H1 (cell line): ENCODE measurements around the gene POLR3H. TPM values are rescaled to one million over a fixed set of nuclear protein-coding genes. Genes with fewer than 3 reads are reported as not detected.
A peak's percentile ranks its signal among the peaks of the same experiment; 100 is the strongest.

Experiments
- CTCF ChIA-PET: fragments of 300-600 bp; sonication (Branson Sonifier 250); formaldehyde crosslinking; loops from one replicate; lab custom pipeline; 2021; ENCODE audit not compliant: partially characterized antibody; lab: Charles Lee
- POLR2A ChIA-PET: fragments of 300-600 bp; sonication (Branson Sonifier 250); formaldehyde crosslinking; loops from one replicate; lab custom pipeline; 2021; ENCODE audit warnings: inconsistent platforms; ENCODE audit not compliant: partially characterized antibody; lab: Charles Lee
- DNase-seq, 2 experiments: peaks; one replicate each; pipeline versions ENCODE4 v3.0.0 to v3.0.0-alpha.2; 2010 to 2022; ENCODE audit warnings: low spot score in 2 of 2, low read depth in 1 of 2, mixed read lengths in 1 of 2
- FAIRE-seq: peaks from 2 replicates; lab custom pipeline; 2011; peaks lifted over from hg19 to GRCh38; lab: Jason Lieb, UNC
- H2AFZ ChIP-seq: 2 replicates; pipeline ENCODE4 v1.8.1; 2012; ENCODE audit warnings: low read length, inconsistent platforms
- H2AK5ac ChIP-seq: 2 replicates; pipeline ENCODE4 v1.6.1; 2013; ENCODE audit warnings: low read depth, low read length
- H2BK120ac ChIP-seq: replicated peaks from 2 replicates; pipeline ENCODE3; 2013; ENCODE audit warnings: low read depth, low read length, inconsistent platforms
- H2BK12ac ChIP-seq: 2 replicates; pipeline ENCODE4 v1.6.1; 2013; ENCODE audit warnings: low read depth, low read length
- H2BK15ac ChIP-seq: 2 replicates; pipeline ENCODE4 v1.6.1; 2013; ENCODE audit warnings: low read length
- H2BK20ac ChIP-seq: 2 replicates; pipeline ENCODE4 v1.6.1; 2013; ENCODE audit warnings: low read length
- H2BK5ac ChIP-seq: 2 replicates; pipeline ENCODE4 v1.6.1; 2013; ENCODE audit warnings: low read depth, low read length
- H3K14ac ChIP-seq: 2 replicates; pipeline ENCODE4 v1.6.1; 2013; ENCODE audit warnings: inconsistent platforms; ENCODE audit not compliant: insufficient read length
- H3K18ac ChIP-seq: 2 replicates; pipeline ENCODE4 v1.6.1; 2013; ENCODE audit warnings: low read length; ENCODE audit errors: extremely low read depth
- H3K23ac ChIP-seq: 2 replicates; pipeline ENCODE4 v1.6.1; 2013; ENCODE audit warnings: inconsistent platforms; ENCODE audit not compliant: insufficient read length
- H3K23me2 ChIP-seq: 2 replicates; pipeline ENCODE4 v1.6.1; 2013; ENCODE audit warnings: low read depth, low read length
- H3K27ac ChIP-seq: 2 replicates; pipeline ENCODE4 v1.6.1; 2011; ENCODE audit warnings: low read depth, low read length, inconsistent platforms
- H3K27me3 ChIP-seq, 4 experiments: replicated peaks in 1 of 4; 1 replicate in 1 of 4; 2 replicates in 3 of 4; pipeline versions ENCODE4 v1.6.1 to v1.8.1; 2011 to 2013; ENCODE audit warnings: low read length in 3 of 4, mild to moderate bottlenecking in 3 of 4, inconsistent platforms in 2 of 4, mixed read lengths in 2 of 4, moderate library complexity in 1 of 4; ENCODE audit not compliant: control insufficient read depth in 3 of 4, insufficient read depth in 3 of 4; ENCODE audit errors: extremely low read depth in 1 of 4
- H3K36me3 ChIP-seq, 4 experiments: 2 replicates each; pipeline versions ENCODE4 v1.6.1 to v1.8.1; 2011 to 2013; ENCODE audit warnings: mild to moderate bottlenecking in 4 of 4, low read length in 3 of 4, moderate library complexity in 2 of 4, control low read depth in 1 of 4, inconsistent platforms in 1 of 4; ENCODE audit not compliant: insufficient read depth in 4 of 4, control insufficient read depth in 2 of 4
- H3K4ac ChIP-seq: replicated peaks from 2 replicates; pipeline ENCODE3; 2013; ENCODE audit warnings: low read length, low read depth, mixed read lengths, inconsistent platforms; ENCODE audit not compliant: insufficient read length
- H3K4me1 ChIP-seq, 4 experiments: replicated peaks in 1 of 4; 1 replicate in 1 of 4; 2 replicates in 3 of 4; pipeline versions ENCODE4 v1.6.1 to v1.8.1; 2011 to 2013; ENCODE audit warnings: low read length in 3 of 4, inconsistent platforms in 2 of 4, mixed read lengths in 1 of 4; ENCODE audit not compliant: insufficient read depth in 4 of 4, control insufficient read depth in 3 of 4
- H3K4me2 ChIP-seq, 2 experiments: 2 replicates each; pipeline versions ENCODE4 v1.6.1 to v1.8.1; 2011 to 2013; ENCODE audit warnings: low read depth in 2 of 2, low read length in 2 of 2, control low read depth in 1 of 2, inconsistent platforms in 1 of 2, mild to moderate bottlenecking in 1 of 2; ENCODE audit not compliant: insufficient read depth in 1 of 2
- H3K4me3 ChIP-seq, 4 experiments: fragments of 200-600, 300-600 bp in 1 of 4; sonication (generic), shearing (Covaris generic), sonication (Bioruptor Twin) in 1 of 4; 2 replicates each; pipeline versions ENCODE4 v1.5.1 to v1.8.1; 2011 to 2016; ENCODE audit warnings: low read length in 4 of 4, low read depth in 3 of 4, control low read depth in 2 of 4, inconsistent platforms in 2 of 4, mild to moderate bottlenecking in 2 of 4, mixed read lengths in 1 of 4, moderate library complexity in 1 of 4; ENCODE audit not compliant: insufficient read depth in 2 of 4; ENCODE audit errors: extremely low read depth in 1 of 4
- H3K56ac ChIP-seq: replicated peaks from 2 replicates; pipeline ENCODE3; 2013; ENCODE audit warnings: low read depth, mild to moderate bottlenecking, mixed read lengths, low read length, inconsistent platforms; ENCODE audit not compliant: insufficient read length
- H3K79me1 ChIP-seq: 2 replicates; pipeline ENCODE4 v1.6.1; 2013; ENCODE audit warnings: low read depth, low read length, control low read depth
- H3K79me2 ChIP-seq, 2 experiments: 2 replicates each; pipeline versions ENCODE4 v1.6.1 to v1.8.1; 2012 to 2013; ENCODE audit warnings: low read length in 2 of 2, mild to moderate bottlenecking in 2 of 2, inconsistent platforms in 1 of 2; ENCODE audit not compliant: insufficient read depth in 2 of 2, control insufficient read depth in 1 of 2
- H3K9ac ChIP-seq, 4 experiments: replicated peaks in 1 of 4; 1 replicate in 1 of 4; 2 replicates in 3 of 4; pipeline versions ENCODE4 v1.6.1 to v1.8.1; 2011 to 2013; ENCODE audit warnings: low read depth in 3 of 4, low read length in 3 of 4, control low read depth in 2 of 4, mild to moderate bottlenecking in 2 of 4, moderate library complexity in 2 of 4, inconsistent platforms in 1 of 4; ENCODE audit errors: extremely low read depth in 1 of 4
- H3K9me3 ChIP-seq, 2 experiments: 2 replicates each; pipeline versions ENCODE4 v1.6.1 to v1.8.1; 2012 to 2013; ENCODE audit warnings: mild to moderate bottlenecking in 2 of 2, moderate library complexity in 2 of 2, control low read depth in 1 of 2, inconsistent platforms in 1 of 2, low read depth in 1 of 2, low read length in 1 of 2, mixed read lengths in 1 of 2; ENCODE audit not compliant: insufficient read depth in 2 of 2
- H4K20me1 ChIP-seq, 2 experiments: replicated peaks in 1 of 2; 2 replicates each; pipeline versions ENCODE3 to v1.8.1; 2011 to 2013; ENCODE audit warnings: inconsistent platforms in 2 of 2, low read length in 2 of 2, mild to moderate bottlenecking in 1 of 2; ENCODE audit not compliant: insufficient read depth in 2 of 2, control insufficient read depth in 1 of 2
- H4K5ac ChIP-seq: 2 replicates; pipeline ENCODE4 v1.6.1; 2013; ENCODE audit warnings: low read length, low read depth, mixed read lengths, inconsistent platforms; ENCODE audit not compliant: insufficient read length
- H4K8ac ChIP-seq: 2 replicates; pipeline ENCODE4 v1.8.0; 2013; ENCODE audit warnings: mild to moderate bottlenecking, moderate library complexity, low read length, inconsistent platforms; ENCODE audit not compliant: insufficient read depth; ENCODE audit errors: extremely low read depth
- H4K91ac ChIP-seq: replicated peaks from 2 replicates; pipeline ENCODE3; 2013; ENCODE audit warnings: low read length, mixed read lengths, inconsistent platforms; ENCODE audit not compliant: insufficient read length
- EP300 ChIP-seq, 2 experiments: IDR thresholded peaks; 1 replicate in 1 of 2; 2 replicates in 1 of 2; pipeline ENCODE4 v1.6.1; 2011 to 2012; ENCODE audit warnings: low read depth in 2 of 2, low read length in 2 of 2, mild to moderate bottlenecking in 2 of 2, borderline replicate concordance in 1 of 2, inconsistent platforms in 1 of 2, moderate library complexity in 1 of 2
- HDAC2 ChIP-seq, 2 experiments: fragments of 300-600 bp in 1 of 2; sonication (generic) in 1 of 2; IDR thresholded peaks; 2 replicates each; pipeline ENCODE4 v1.6.1; 2011 to 2012; ENCODE audit warnings: low read depth in 2 of 2, low read length in 2 of 2, mild to moderate bottlenecking in 2 of 2, moderate library complexity in 2 of 2, borderline replicate concordance in 1 of 2, inconsistent platforms in 1 of 2
- HDAC6 ChIP-seq: IDR thresholded peaks from one replicate; pipeline ENCODE4 v1.7.1; 2012; ENCODE audit warnings: low read depth, mild to moderate bottlenecking, inconsistent platforms, low read length, moderate library complexity
- MAFK ChIP-seq: IDR thresholded peaks from 2 replicates; pipeline ENCODE4 v1.6.1; 2012; ENCODE audit warnings: low read depth, mild to moderate bottlenecking, improper control_type of control experiment, low read length
- MAX ChIP-seq: IDR thresholded peaks from 2 replicates; pipeline ENCODE4 v1.6.1; 2012; ENCODE audit warnings: inconsistent platforms
- NANOG ChIP-seq: IDR thresholded peaks from 2 replicates; pipeline ENCODE4 v1.6.1; 2011; ENCODE audit warnings: low read length, low read depth, mild to moderate bottlenecking, inconsistent platforms; ENCODE audit not compliant: insufficient read depth, poor library complexity, severe bottlenecking
- RFX5 ChIP-seq: IDR thresholded peaks from 2 replicates; pipeline ENCODE4 v1.6.1; 2011; ENCODE audit warnings: low read depth, low read length, improper control_type of control experiment, borderline replicate concordance
- RXRA ChIP-seq: IDR thresholded peaks from 2 replicates; pipeline ENCODE4 v1.6.1; 2011; ENCODE audit warnings: low read depth, mild to moderate bottlenecking, low read length, moderate library complexity; ENCODE audit not compliant: insufficient read depth
- SP1 ChIP-seq: IDR thresholded peaks from 2 replicates; pipeline ENCODE4 v1.6.1; 2011; ENCODE audit warnings: low read depth, low read length
- TEAD4 ChIP-seq: IDR thresholded peaks from 2 replicates; pipeline ENCODE4 v1.6.1; 2012; ENCODE audit warnings: low read depth, low read length, inconsistent platforms, mixed read lengths
- YY1 ChIP-seq: IDR thresholded peaks from 2 replicates; pipeline ENCODE4 v1.6.1; 2011; ENCODE audit warnings: low read depth, mild to moderate bottlenecking, low read length
- ZNF274 ChIP-seq: IDR thresholded peaks from 2 replicates; pipeline ENCODE4 v1.7.0; 2012; ENCODE audit warnings: low read length, borderline replicate concordance; ENCODE audit errors: extremely low read depth
- WGBS, 2 experiments: shearing (Covaris generic) in 1 of 2; methylation state at CpG; one replicate each; pipeline versions ENCODE4 v1.1.6 to v1.1.7; 2013 to 2015; ENCODE audit warnings: low lambda C conversion rate in 2 of 2, mixed read lengths in 2 of 2, inconsistent platforms in 1 of 2, low coverage in 1 of 2, missing lambda C conversion rate in 1 of 2; ENCODE audit not compliant: insufficient replicate concordance in 2 of 2, insufficient coverage in 1 of 2, insufficient read length in 1 of 2; ENCODE audit errors: extremely low coverage in 1 of 2, missing lambda C conversion rate in 1 of 2; 5-methylcytosine and 5-hydroxymethylcytosine counted together
- polyA plus RNA-seq, 7 experiments: library from polyadenylated mRNA; depleted of rRNA in 3 of 7; stranded (reverse) in 5 of 7; unstranded in 2 of 7; fragments of >200 nt in 5 of 7; fragments of 200-250 nt in 2 of 7; gene quantifications; 1 replicate in 5 of 7; 2 replicates in 1 of 7; 4 replicates in 1 of 7; pipeline versions ENCODE4 v1.2.1 to v1.2.3, GENCODE V29; 2011 to 2013; ENCODE audit warnings: missing spikeins in 2 of 7, mixed read lengths in 2 of 7
- total RNA-seq: library from RNA; stranded (reverse); fragmentation: NEBNext Ultra II Directional; extraction: Animal tissue kit (Norgen Biotek cat#: 25700); gene quantifications from 2 replicates; pipeline ENCODE4 v1.2.1, GENCODE V29; 2021

The POLR3H gene
- total and polyA plus RNA-seq, 2 of the 8 experiments (the other 6 are each of a cell fraction or from before 2014, with no cell fraction given): 29.7 to 39.2 TPM

DNA sequence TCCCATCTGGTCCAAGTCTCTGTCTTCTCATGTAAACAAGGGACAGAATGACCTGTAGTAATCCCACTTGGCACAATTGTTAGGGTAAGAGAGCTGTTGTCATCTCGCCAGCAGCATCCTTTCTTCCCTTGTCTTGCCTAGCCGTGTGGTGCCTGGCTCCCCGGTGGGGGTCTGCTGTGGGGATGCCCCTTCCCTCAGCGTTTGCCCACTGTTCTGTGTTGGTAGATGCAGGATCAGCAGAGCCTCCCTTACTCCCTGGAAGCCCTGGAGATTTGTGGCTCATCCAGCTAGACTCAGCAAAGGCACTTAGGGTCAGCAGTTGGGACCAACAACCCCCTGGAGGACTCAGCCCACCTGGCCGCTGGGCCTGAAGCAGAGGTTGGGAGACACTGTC is 62.3 kb downstream of the POLR3H start:
- WGBS, 2 experiments: 26% methylated on average over 5 of the region's 5 CpGs; no CpG with 5 or more reads in 1 of the 2 experiments
- FAIRE-seq (peak; percentile 87), DNase-seq (peak; percentile 44 to 78)
- H3K18ac ChIP-seq: no peak overlapping the region
- H3K4ac ChIP-seq: no peak overlapping the region
- H3K36me3 ChIP-seq: no peaks in the 10 kb centered on the region; a peak in 1 of 8 replicates
- H3K79me1 ChIP-seq: peaks cover 28% of the 10 kb centered on the region
- no peak overlapping the region for H3K14ac ChIP-seq
- no peak overlapping the region for H3K56ac ChIP-seq
- no peak overlapping the region for H2AFZ ChIP-seq
- H3K23ac ChIP-seq: no peak overlapping the region
- no peak overlapping the region for H2BK20ac ChIP-seq
- peak overlapping the region; percentile 54; the same call in 1 of the 2 replicates for H3K27ac ChIP-seq
- H3K79me2 ChIP-seq: peaks cover 3 to 72% of the 10 kb centered on the region in 2 experiments; a peak in 3 of 4 replicates
- peaks cover 24 to 39% (median 26%) of the 10 kb centered on the region in 4 experiments for H3K4me1 ChIP-seq
- POLR2A ChIA-PET: interaction anchor here (0.6 to 30.6 kb wide), 11 partner anchors 8 to 101 kb away, joined by 3 to 887 read pairs (median 6); partner anchors contain the start of genes ACO2, PHF5A, TEF and TOB2
- H4K5ac ChIP-seq: peak overlapping the region; percentile 39
- peak overlapping the region in 1 of 4 experiments; percentile 15; a peak in 2 of 8 replicates for H3K4me3 ChIP-seq
- H2BK5ac ChIP-seq: no peak overlapping the region
- peak overlapping the region; percentile 10; the same call in 1 of the 2 replicates for H2BK12ac ChIP-seq
- H2BK15ac ChIP-seq: no peak overlapping the region
- no peak overlapping the region for H2AK5ac ChIP-seq
- no peak overlapping the region for H4K91ac ChIP-seq
- peaks cover 4 to 24% of the 10 kb centered on the region in 2 experiments for H4K20me1 ChIP-seq
- no peak overlapping the region for H2BK120ac ChIP-seq
- peak overlapping the region; percentile 57 to 67 for H3K4me2 ChIP-seq
- H4K8ac ChIP-seq: no peak overlapping the region
- 0 out of 7 replicates have a peak overlapping the region, but pooled peaks of 1 of the 4 experiments have one; percentile 26 for H3K9ac ChIP-seq
- H3K27me3 ChIP-seq: no peaks in the 10 kb centered on the region
- H3K9me3 ChIP-seq: no peaks in the 10 kb centered on the region
- no peaks in the 10 kb centered on the region for H3K23me2 ChIP-seq
- CTCF ChIA-PET: interaction anchor here (0.6 to 7.8 kb wide), 9 partner anchors 9 to 86 kb away, joined by 3 to 79 read pairs (median 10); partner anchors contain the start of genes ACO2 and PHF5A
- no peak for TF ChIP-seq MAFK
- no peak for TF ChIP-seq ZNF274
- TF ChIP-seq HDAC6: no peak
- peak; percentile 88 for TF ChIP-seq NANOG
- TF ChIP-seq SP1: 0 out of 2 replicates have a peak, but pooled peaks have one; percentile 25
- TF ChIP-seq MAX: peak; percentile 37; the same call in 1 of the 2 replicates
- no peak for TF ChIP-seq RFX5
- TF ChIP-seq HDAC2 (IDR thresholded peaks at IDR 0.05; ENCODE audit: borderline replicate concordance in 1 of 2, low read depth in 2 of 2, low read length in 2 of 2): peak; percentile 52 to 65; a peak in 1 of 4 replicates
- TF ChIP-seq EP300 (IDR thresholded peaks at IDR 0.05; ENCODE audit: borderline replicate concordance in 1 of 2, low read depth in 2 of 2, low read length in 2 of 2): peak in 1 of 2 experiments; percentile 28; a peak in 1 of 3 replicates
- no peak for TF ChIP-seq TEAD4
- 0 out of 2 replicates have a peak, but pooled peaks have one; percentile 23 for TF ChIP-seq YY1
- TF ChIP-seq RXRA: 0 out of 2 replicates have a peak, but pooled peaks have one; percentile 14
